Renal cortex interstitium (tissue), 11 donors: Measurements from ENCODE around the gene MAP2K2. TPM values are rescaled to one million over a fixed set of nuclear protein-coding genes. Genes with fewer than 3 reads are reported as not detected.

ENCODE experiments used
- DNase-seq, 11 donors: peaks; one replicate each; pipeline ENCODE4 v3.0.0-alpha.2; 2013; ENCODE audit warnings: low read depth in 9 of 11, low spot score in 4 of 11; ENCODE audit errors: extremely low read depth in 1 of 11
- polyA plus RNA-seq, 3 donors: library from polyadenylated mRNA; unstranded; fragments of 120-200 nt; gene quantifications; one replicate each; pipeline ENCODE4 v1.2.1, GENCODE V29; 2013; ENCODE audit not compliant: insufficient read length in 3 of 3

The MAP2K2 gene
- polyA plus RNA-seq, 3 donors: 85.6 to 125 (median 124) TPM

DNA sequence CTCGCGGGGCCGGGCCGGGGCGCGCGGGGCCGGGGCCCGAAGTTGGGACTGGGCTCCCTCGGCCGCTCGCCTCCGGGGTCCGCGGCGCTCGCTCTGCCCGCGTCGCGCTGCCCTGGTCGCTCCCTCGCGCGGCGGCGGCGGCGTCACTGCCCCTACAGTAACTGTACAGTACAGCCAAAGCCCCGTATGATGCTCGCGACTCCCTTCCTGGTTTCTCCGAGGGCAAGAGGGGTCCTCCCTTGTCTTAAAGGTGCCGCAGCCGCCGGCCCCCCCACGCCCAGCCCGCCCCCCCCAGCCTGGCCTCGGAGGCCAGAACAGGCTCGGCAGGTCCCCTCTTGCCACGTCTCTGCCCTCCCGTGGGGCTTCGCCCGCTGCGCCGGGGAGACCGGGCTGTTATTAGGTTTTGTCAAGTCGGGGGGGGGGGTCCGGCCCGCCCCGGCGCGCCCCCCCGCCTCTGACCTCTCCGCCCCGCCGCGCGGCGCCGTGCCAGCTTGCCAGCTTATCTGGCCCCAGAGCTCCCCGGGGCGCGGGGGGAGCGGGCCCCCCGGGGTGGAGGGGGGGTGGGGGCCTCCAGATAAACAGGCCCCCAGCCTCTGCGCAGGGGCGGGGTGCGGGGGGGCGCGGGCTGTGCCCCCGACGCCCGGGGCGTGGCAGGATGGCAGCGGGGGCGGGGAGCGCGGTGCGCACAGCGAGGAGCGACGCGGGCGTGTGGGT lies 57.1 kb downstream of the MAP2K2 start, which contains the start of gene ZBTB7A:
Gene ZBTB7A, minus strand, starts transcription at position 218 of the 714 bp plus-strand sequence. CDS start 11,667 bp downstream, outside the sequence.
- peak in 4 of 11 donors; percentile 69 to 77 (median 73) for DNase-seq

GRCh38 chr19:4066176-4066606 lies 57.7 kb downstream of the MAP2K2 start:
- DNase-seq: no peak

DNA sequence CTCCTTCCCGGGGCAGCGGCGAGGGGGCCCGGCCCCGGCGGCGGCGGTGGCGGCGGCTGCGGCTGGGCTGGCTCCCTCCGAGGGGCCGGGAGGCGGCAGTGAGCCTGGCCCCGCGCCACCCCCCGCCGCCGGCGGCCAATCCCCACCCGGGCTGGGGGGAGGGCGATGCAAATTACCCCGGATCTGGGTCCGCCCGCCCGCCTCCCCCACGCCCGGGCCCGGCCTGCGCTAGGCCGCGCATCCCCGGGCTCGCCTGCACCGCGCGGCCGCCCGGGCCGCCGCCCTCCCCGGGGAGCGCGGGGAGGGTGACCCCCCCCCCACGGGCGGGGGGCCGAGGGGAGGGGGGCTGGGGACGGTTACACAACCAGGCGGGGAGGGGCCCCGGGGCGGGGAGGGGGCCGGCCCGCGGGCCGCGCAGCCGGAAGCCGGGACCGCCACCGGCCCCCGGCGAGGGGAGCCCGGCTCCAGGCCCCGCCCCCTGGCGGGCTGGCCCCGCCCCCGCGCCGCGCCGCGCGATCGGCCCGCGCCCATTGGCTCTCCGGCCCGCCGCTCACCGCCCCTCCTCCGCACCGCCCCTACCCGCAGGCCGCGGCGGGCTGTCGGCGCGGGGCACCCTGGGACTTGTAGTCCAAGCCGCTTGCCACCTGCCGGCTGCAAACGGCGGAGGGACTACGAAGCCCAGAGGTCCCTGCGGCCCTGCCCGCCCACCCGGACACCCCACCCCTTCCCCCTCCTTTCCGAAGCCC lies 58.3 kb downstream of the MAP2K2 start:
- DNase-seq: peak; percentile 81 to 96 (median 94)

- DNase-seq: peak in 1 of 11 donors; percentile 40
These were observed 59.2 kb downstream of the MAP2K2 start for GRCh38 chr19:4064496-4065260.

DNA sequence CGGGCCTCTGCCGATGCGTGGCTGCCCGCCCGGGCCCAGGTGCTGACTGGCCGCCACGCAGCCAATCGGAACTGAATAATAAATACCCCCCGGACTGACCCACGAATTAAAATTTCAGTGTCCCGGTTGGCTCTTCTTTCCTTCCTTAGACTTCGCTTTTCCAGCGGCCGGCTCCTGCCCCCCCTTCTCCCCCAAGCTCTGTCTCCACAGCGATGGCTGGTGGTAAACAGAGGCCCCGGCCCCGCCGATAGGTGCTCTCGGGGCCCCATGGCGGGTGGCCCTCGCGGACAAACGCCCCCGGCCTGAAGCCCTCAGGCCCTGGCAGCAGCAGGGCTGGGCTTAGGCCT lies 59.8 kb downstream of the MAP2K2 start:
- no peak for DNase-seq

GRCh38 chr19:4063369-4064148 lies 60.4 kb downstream of the MAP2K2 start:
- DNase-seq: no peak

DNA sequence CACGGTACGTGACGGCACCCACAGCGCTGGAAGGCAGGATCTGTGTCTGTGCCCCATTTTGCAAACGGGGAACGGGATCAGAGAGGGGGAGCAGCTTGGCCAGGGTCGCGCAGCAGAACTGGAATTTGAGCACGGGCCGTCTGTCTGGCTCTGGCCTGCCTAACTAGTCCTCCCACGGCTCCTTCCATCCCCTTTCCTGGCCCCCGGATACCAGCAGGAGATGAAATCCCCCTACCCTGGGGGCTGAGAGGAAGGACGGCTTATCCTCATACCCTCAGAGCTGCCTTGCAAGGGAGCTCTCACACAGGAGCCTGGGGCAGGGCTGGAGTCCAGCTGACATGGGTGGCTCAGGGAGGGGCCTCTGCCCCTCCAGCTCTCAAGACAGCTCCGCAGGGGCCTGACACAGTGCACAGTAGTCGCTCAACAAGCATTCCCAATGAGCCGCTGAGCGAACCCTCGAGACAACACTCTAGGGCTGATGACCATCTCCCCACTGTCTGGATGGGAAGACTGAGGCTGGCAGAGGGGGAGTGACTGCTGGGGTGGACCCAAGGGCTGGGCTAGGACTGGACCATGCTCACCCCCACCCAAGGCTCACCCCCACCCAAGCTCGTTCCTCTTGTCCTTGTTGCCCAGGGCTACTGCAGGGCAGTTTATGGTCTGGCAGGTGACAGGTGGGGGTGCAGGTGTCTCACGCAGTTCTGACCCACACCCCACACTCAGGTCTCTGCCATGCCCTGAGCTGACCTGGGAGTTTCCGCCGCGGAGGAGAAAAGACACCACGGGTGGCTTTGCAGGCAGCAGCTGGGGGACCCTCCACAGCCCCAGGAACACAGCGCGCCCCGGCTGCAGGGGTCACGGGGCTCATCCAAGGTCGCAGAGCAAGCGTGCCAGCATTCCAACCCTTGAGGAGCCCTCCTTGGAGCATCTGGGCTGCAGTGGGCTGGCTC lies 61.2 kb downstream of the MAP2K2 start:
- DNase-seq: no peak

DNA sequence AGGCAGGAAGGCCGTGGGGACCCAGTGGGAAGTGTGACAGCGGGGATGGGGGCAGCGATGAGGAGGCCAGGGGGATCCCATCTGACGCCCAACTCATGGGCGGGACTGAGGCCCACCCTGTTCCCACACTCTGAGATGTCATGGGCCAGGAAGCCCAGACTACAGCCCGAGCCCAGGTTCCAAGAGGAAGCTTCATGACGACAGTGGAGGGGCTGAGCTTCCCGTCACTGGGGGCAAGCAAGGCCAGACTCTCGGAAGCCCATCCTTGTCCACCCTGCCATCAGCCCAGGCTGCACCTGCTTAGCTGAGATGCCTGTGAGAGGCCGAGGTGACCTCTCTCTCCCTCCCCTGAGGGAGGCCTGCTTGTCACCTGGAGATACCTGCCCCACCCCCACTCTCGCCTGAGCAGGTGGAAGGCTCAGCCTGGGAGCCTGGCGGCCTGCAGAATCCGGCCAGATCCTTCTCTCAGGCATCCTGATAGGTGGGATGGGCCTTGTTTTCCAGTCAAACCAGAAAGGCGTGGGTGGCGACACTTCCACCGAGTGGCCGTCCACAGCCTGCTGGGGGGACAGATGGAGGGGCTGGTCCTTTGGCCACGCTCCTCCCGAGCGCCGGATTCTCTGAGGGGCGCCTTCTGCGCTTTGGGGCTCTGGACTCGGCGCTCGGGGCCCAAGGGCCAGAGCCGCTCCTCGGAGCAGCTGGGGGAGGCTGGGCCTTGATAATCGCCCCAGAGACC lies 62.1 kb downstream of the MAP2K2 start:
- no peak for DNase-seq

DNA sequence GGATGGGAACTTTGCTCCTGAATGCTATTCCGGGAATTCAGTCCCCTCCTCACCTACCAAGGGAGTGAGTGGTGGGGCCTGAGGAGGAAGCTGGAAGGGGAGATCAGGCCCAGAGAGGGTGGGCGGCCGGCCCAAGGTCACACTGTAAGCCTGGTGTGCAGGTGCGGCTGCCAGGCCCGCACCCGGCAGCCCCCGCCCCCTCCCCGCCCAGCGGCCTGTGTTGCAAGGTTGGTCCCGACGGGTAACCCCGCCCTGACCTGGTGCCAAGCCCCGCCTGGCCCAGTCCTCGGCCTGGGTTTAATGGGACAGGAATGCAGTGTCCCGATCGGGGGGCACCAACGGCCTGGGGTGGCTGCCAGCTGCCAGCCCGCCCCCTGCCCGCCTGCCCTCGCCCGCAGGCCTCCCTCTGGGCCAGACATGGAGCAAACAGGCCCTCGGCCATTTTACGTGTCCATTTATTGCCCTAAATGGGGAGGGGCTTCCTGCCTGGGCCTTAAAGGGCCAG lies 62.7 kb downstream of the MAP2K2 start:
- no peak for DNase-seq

GRCh38 chr19:4060621-4061177 lies 63.2 kb downstream of the MAP2K2 start:
- DNase-seq: no peak

- DNase-seq: no peak
These were observed 63.9 kb downstream of the MAP2K2 start for GRCh38 chr19:4059891-4060620.

GRCh38 chr19:4059453-4059871 lies 64.5 kb downstream of the MAP2K2 start:
- no peak for DNase-seq

GRCh38 chr19:4058693-4059452 lies 65.0 kb downstream of the MAP2K2 start:
- no peak for DNase-seq

DNA sequence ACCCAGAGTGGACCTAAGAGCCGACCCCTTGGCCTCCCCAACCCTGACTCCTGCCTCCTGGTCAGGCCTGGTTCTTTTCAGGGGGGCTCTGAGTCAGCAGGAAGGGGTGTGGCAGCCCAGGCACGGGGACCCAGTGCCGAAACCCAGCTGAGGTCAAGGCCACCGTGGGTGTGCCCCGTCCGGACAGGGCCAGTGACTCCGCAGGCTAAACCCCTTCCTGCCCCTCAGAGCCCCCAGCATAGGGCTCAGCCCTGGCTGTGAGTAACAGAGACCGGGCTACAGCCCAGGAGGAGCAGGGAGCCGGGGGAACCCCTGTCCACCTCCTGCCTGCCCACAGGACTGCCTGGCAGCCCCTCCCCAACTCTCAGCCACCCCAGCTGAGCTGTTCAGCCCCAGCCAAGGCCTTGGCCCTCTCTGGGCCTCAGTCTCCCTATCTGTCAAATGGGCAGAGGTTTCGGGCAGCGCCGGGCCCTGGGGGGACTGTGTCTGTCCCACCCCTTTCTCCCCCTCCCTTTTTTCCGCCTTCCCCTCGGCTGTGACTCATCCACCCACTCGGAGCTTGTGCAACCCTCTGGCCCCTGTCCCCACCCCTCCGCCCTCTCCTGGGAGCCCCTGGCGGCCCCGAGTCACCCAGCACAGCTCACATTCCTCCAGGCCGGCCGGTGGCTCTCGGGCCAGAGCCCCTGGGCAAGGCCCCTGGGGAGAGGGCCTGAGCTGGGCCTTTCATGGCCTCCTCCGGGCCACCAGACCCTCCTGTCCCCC lies 65.8 kb downstream of the MAP2K2 start:
- DNase-seq: no peak

DNA sequence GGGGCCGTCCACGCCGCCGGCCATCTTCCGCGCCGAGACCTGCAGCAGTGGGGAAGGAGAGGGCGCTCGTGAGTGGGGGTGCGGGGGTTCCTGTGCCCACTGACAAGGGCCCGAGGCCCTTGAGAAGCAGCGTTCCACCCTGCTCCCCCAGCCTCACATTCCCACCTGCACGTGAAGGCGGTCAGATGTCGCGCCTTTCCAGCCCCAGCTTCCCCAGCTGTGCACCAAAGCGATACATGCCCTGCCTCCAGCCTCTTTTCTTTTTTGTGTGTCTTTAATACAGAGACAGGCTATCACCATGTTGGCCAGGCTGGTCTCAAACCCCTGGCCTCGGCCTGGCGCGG lies 68.7 kb downstream of the MAP2K2 start:
- no peak for DNase-seq
